Pancreas (tissue), 10 donors: ENCODE results near the gene PCGF3. TPM values are rescaled to one million over a fixed set of nuclear protein-coding genes. Genes with fewer than 3 reads are reported as not detected.

Source experiments
- ATAC-seq, 4 donors: fragments of 200-7000 bp; cut with Tn5 transposase; one replicate each; pipeline versions ENCODE4 v1.8.0 to v1.9.1; 2020; ENCODE audit warnings: mild to moderate bottlenecking in 4 of 4, moderate library complexity in 4 of 4
- DNase-seq, 6 donors: peaks; one replicate each; pipeline ENCODE4 v3.0.0-alpha.2; 2020
- FAIRE-seq: peaks from 2 replicates; lab custom pipeline; 2012; peaks lifted over from hg19 to GRCh38; lab: Jason Lieb, UNC
- H3K27ac ChIP-seq, 4 donors: fragments of 200-600 bp; sonication (generic); 1 replicate in 3 of 4; 2 replicates in 1 of 4; pipeline versions ENCODE4 v1.5.0 to v1.8.0; 2020
- H3K27me3 ChIP-seq, 4 donors: fragments of 200-600 bp; one replicate each; pipeline ENCODE4 v1.8.0; 2021
- H3K36me3 ChIP-seq, 3 donors: fragments of 200-600 bp; sonication (generic) in 1 of 3; one replicate each; pipeline versions ENCODE4 v1.5.0 to v1.8.0; 2020 to 2021
- H3K4me1 ChIP-seq, 3 donors: fragments of 200-600 bp; one replicate each; pipeline ENCODE4 v1.8.0; 2021
- H3K4me3 ChIP-seq, 4 donors: fragments of 200-600 bp; sonication (generic) in 2 of 4; one replicate each; pipeline versions ENCODE4 v1.5.0 to v1.8.0; 2020 to 2021
- H3K9me3 ChIP-seq, 4 donors: fragments of 200-600 bp; one replicate each; pipeline ENCODE4 v1.8.0; 2021
- WGBS, 2 donors: extraction: QIAGEN DNeasy Blood & Tissue Kit; methylation state at CpG; one replicate each; pipeline ENCODE4 v1.1.7; 2013; 5-methylcytosine and 5-hydroxymethylcytosine counted together
- intact Hi-C, 3 donors: fragments of 100-400 bp; cut with DNase I; formaldehyde crosslinking; loops; one replicate each; pipeline versions ENCODE4 v1.11.1 to v1.14.2; 2022
- polyA plus RNA-seq, 2 donors: library from polyadenylated mRNA; stranded (reverse); fragments of 200-250 nt; gene quantifications; one replicate each; pipeline ENCODE4 v1.2.3, GENCODE V29; 2013
- total RNA-seq, 6 donors: library from RNA; stranded (reverse); fragmentation: NEBNext Ultra II Directional in 4 of 6; extraction: Animal tissue kit (Norgen Biotek cat#: 25700) in 4 of 6; gene quantifications; one replicate each; pipeline versions ENCODE4 v1.2.1 to v1.2.4, GENCODE V29; 2021 to 2023
- TF ChIP-seq, protein P1 (sequence below), 4 donors: fragments of 200-600 bp; sonication (generic) in 3 of 4; IDR thresholded peaks; one replicate each; pipeline versions ENCODE4 v1.5.0 to v1.8.0; 2021; ENCODE audit warnings: antibody characterized with exemption in 4 of 4
- donor health status: healthy with polysubstance abuse.
- donor health status: DM: no; HTN: no; CAD: no; lungs with moderate emphysema.
- donor health status: DM: no; HTN: no; CAD: no.
- donor health status: control.
- donor health status: control.
- donor health status: Bipolar disorder and iron deficiency.
- donor health status: DM: yes; HTN: yes; CAD: no.
- donor health status: DM: no; HTN: no; CAD: no.
- donor health status: DM: no; HTN: no; CAD: no.
- donor health status: DM: yes; HTN: yes; CAD: no.

PCGF3 gene
- total and polyA plus RNA-seq, 8 donors = 12.3 to 66.8 (median 17.7) TPM

DNA sequence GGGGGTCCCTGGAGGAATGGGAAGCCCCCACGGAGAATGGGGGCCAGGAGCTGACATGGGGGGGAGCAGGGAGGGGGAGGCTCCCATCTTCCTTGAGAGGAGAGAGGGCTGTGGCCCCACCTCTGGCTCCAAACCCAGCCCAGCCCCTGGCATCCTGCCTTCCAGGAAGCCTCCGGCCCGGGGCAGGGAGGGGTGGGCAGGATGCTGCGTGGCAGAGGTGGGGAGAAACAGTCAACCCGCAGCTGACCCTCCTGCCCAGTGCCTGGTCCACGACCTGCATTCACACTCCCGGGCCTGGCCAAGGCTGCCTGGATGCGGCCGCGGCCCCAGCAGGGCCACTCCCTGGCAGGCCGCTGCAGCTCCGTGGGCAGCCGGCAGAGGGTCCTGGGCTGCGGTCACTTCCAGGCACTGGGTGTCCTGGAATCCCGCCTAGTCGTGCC is 81.2 kb downstream of the PCGF3 start:
- 46 to 57% methylated on average over 10 to 16 of the region's 16 CpGs for WGBS, 2 donors
- intact Hi-C loops = no loop called here
- Histone ChIP-seq H3K4me3 (peak overlapping the region in 1 of 4 donors; percentile 28), H3K4me1 (no peaks in the 10 kb centered on the region), H3K27me3 (peaks cover 0 to 4% (median 3%) of the 10 kb centered on the region in 4 donors), H3K27ac (peak overlapping the region in 2 of 4 donors; percentile 19 to 28), H3K36me3 (no peaks in the 10 kb centered on the region), H3K9me3 (no peaks in the 10 kb centered on the region)
- no peak for ATAC-seq
- TF ChIP-seq, protein P1, sequence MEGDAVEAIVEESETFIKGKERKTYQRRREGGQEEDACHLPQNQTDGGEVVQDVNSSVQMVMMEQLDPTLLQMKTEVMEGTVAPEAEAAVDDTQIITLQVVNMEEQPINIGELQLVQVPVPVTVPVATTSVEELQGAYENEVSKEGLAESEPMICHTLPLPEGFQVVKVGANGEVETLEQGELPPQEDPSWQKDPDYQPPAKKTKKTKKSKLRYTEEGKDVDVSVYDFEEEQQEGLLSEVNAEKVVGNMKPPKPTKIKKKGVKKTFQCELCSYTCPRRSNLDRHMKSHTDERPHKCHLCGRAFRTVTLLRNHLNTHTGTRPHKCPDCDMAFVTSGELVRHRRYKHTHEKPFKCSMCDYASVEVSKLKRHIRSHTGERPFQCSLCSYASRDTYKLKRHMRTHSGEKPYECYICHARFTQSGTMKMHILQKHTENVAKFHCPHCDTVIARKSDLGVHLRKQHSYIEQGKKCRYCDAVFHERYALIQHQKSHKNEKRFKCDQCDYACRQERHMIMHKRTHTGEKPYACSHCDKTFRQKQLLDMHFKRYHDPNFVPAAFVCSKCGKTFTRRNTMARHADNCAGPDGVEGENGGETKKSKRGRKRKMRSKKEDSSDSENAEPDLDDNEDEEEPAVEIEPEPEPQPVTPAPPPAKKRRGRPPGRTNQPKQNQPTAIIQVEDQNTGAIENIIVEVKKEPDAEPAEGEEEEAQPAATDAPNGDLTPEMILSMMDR (IDR thresholded peaks at IDR 0.05) = no peak
- peak in 3 of 6 donors; percentile 44 to 72 (median 59) for DNase-seq
- no peak for FAIRE-seq

DNA sequence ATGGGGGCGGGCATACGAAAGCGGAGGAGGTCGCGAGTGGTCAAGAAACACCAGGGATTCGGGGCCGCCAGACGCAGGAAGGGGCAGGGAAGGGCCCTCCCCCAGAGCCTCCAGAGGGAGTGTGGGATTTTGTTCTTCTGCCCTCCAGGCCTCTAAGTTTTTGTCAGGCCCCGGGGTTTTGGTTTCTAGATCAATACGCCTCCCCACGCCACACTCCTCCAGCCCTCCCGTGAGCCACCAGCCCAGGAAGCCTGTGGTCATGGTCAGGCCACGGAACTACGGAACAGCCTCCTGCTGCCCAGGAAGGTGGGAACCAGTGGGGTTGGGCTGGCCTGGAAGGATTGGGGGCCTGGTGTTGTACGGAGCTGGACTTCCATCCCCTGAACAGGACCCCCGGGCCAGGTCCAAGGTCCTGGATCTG is 81.9 kb downstream of the PCGF3 start:
- no peaks in the 10 kb centered on the region for H3K4me1 ChIP-seq

DNA sequence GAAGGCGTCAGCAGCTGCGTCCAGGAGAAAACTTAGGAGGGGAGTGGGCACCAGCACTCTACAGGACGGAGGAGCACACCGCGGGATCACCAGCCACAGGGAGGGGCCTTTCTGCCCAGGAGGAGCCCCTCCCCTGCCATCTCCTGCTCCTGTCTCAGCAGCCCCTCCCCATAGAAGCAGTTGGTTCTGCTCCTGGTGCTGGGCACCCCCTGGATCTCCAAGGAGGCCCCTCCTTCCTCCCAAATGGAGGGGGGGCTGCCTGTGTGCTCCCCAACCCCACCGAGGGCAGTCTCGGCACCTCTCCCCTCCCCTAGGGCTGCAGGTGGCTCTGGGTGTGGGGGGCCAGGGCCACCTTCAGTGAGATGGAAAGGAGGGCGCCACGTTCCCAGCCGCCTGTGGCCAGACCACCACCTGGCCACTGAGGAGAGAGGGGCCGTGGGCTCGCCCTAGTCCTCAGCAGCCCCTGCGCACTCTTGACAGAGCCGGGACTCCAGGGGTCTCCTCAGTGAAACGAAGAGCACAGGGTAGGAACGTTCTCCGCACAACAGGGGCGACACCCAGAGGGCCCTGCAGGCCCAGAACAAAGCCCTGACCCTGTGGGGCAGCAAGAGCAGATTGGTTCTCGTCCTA is 82.5 kb downstream of the PCGF3 start:
- WGBS, 2 donors = 85 to 87% methylated on average over 18 to 19 of the region's 19 CpGs
- Histone ChIP-seq H3K4me1 (no peaks in the 10 kb centered on the region), H3K27ac (no peak overlapping the region), H3K9me3 (no peaks in the 10 kb centered on the region), H3K4me3 (no peak overlapping the region), H3K27me3 (peaks cover 0 to 5% (median 3%) of the 10 kb centered on the region in 4 donors), H3K36me3 (no peaks in the 10 kb centered on the region)
- intact Hi-C loops = no loop called here
- no peak for ATAC-seq
- FAIRE-seq = no peak
- TF ChIP-seq, protein P1 (IDR thresholded peaks at IDR 0.05) = no peak
- DNase-seq = peak in 2 of 6 donors; percentile 40 to 48

More for the DNA sequence above, 81.9 kb downstream of the PCGF3 start:
- TF ChIP-seq, protein P1 (IDR thresholded peaks at IDR 0.05) = no peak
- H3K27me3 ChIP-seq = peaks cover 0 to 5% (median 3%) of the 10 kb centered on the region in 4 donors
- H3K36me3 ChIP-seq = no peaks in the 10 kb centered on the region
- WGBS, 2 donors = 83 to 86% methylated on average over 16 of the region's 16 CpGs
- no peak overlapping the region for H3K4me3 ChIP-seq
- intact Hi-C loops = no loop called here
- ATAC-seq (no peak), DNase-seq (peak in 2 of 6 donors; percentile 41 to 66), FAIRE-seq (no peak)
- no peak overlapping the region for H3K27ac ChIP-seq
- H3K9me3 ChIP-seq = no peaks in the 10 kb centered on the region

DNA sequence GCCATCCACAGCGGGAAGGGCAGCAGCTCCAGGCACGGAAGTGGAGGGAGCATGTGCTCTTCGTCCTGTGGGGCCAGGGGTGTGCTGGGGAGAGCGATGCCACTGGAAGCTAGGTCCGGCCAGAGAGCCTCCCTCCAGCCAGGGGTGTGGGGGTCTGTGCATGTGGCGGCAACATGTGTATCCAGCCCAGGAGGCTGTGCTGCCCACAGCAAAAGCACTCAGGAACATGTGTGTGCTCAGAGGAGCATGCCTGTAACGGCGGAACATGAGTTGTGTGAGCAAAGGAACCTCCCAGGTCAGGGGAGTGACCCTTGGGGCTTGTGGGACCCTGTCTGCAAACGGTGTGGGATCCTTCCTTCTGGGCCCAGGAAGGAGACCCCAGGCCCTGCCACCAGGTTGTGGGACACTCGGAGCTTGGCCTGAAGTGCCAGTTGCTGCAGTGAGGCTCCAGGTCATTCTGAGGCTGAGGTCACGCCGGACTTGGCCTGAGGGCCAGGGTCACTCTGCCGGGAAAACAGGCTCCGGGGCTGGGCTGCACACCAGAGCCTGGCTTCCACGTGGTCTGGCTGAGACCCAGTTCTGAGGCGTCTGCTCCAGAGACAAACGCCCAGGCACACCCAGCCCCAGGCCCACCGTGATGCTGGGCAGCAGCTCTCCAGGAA is 83.1 kb downstream of the PCGF3 start:
- DNase-seq (peak in 2 of 6 donors; percentile 47 to 64), ATAC-seq (no peak), FAIRE-seq (no peak)
- Histone ChIP-seq H3K4me1 (no peaks in the 10 kb centered on the region), H3K9me3 (no peaks in the 10 kb centered on the region), H3K27me3 (peaks cover 0 to 6% (median 4%) of the 10 kb centered on the region in 4 donors), H3K27ac (no peak overlapping the region), H3K36me3 (no peaks in the 10 kb centered on the region), H3K4me3 (no peak overlapping the region)
- 77 to 80% methylated on average over 18 of the region's 18 CpGs for WGBS, 2 donors
- intact Hi-C loops = no loop called here
- TF ChIP-seq, protein P1 (IDR thresholded peaks at IDR 0.05) = no peak
